ENCODE results near the gene GID4.
"Not testable (repeated sequence)": the region's sequence is repeated elsewhere in the genome, so short reads cannot be mapped to it uniquely, and the experiment has no call there.

Gene GID4

GRCh38 chr17:18038861-18039534 is at the start of gene GID4, which contains the start of gene ATPAF2:
Gene GID4 (plus strand): TSS chr17:18039408. CDS start chr17:18039465, 57 bp downstream.
Gene ATPAF2 (minus strand): TSS chr17:18039168. CDS start chr17:18039013, 155 bp downstream.
- peak; percentile 99 for DNase-seq

GRCh38 chr17:17989618-17990017 is 49.6 kb upstream of the GID4 start:
- DNase-seq = no peak

GRCh38 chr17:17990282-17990681 is 48.9 kb upstream of the GID4 start:
- DNase-seq = no peak

GRCh38 chr17:17993366-17993765 is 45.8 kb upstream of the GID4 start:
- DNase-seq = no peak

GRCh38 chr17:17993852-17994251 is 45.4 kb upstream of the GID4 start:
- DNase-seq = no peak

- peak in 1 of 2 donors; percentile 4 for DNase-seq
Observed at GRCh38 chr17:17994271-17995069, 44.7 kb upstream of the GID4 start.

- not testable (repeated sequence) for DNase-seq
Observed at GRCh38 chr17:17995887-17996286, 43.3 kb upstream of the GID4 start.

GRCh38 chr17:17998934-17999333 is 40.3 kb upstream of the GID4 start:
- DNase-seq = no peak

- DNase-seq = no peak
Observed at GRCh38 chr17:17999364-18000029, 39.7 kb upstream of the GID4 start.

- no peak for DNase-seq
Observed at GRCh38 chr17:18000030-18000408, 39.2 kb upstream of the GID4 start.

- no peak for DNase-seq
Observed at GRCh38 chr17:18002171-18002570, 37.0 kb upstream of the GID4 start.

- DNase-seq = no peak
Observed at GRCh38 chr17:18004345-18004744, 34.9 kb upstream of the GID4 start.

GRCh38 chr17:18004884-18005305 is 34.3 kb upstream of the GID4 start:
- DNase-seq = no peak

GRCh38 chr17:18005496-18005895 is 33.7 kb upstream of the GID4 start:
- no peak for DNase-seq

- no peak for DNase-seq
Observed at GRCh38 chr17:18006495-18007239, 32.5 kb upstream of the GID4 start.

- no peak for DNase-seq
Observed at GRCh38 chr17:18008496-18009268, 30.5 kb upstream of the GID4 start.

GRCh38 chr17:18009609-18010420 is 29.4 kb upstream of the GID4 start:
- DNase-seq = no peak

GRCh38 chr17:18011286-18011685 is 27.9 kb upstream of the GID4 start:
- DNase-seq = no peak

GRCh38 chr17:18014006-18014405 is 25.2 kb upstream of the GID4 start:
- no peak for DNase-seq

- DNase-seq = no peak
Observed at GRCh38 chr17:18015593-18015992, 23.6 kb upstream of the GID4 start.

- no peak for DNase-seq
Observed at GRCh38 chr17:18016426-18016825, 22.8 kb upstream of the GID4 start.
